ENCODE results near the gene ASCC2.

GRCh38 chr22:29744902-29745301 lies 93.2 kb downstream of the ASCC2 start:
- no peak for TF ChIP-seq EZH2 (IDR thresholded peaks at IDR 0.05; ENCODE audit: borderline replicate concordance, low read depth, low read length, severe bottlenecking)
- TF ChIP-seq MAX (IDR thresholded peaks at IDR 0.05; ENCODE audit: insufficient read depth, insufficient read length) = no peak
- TF ChIP-seq POLR2AphosphoS5 (IDR thresholded peaks at IDR 0.05; ENCODE audit: insufficient read depth, low read depth, low read length) = no peak
- no peak for TF ChIP-seq CTCF (IDR thresholded peaks at IDR 0.05; ENCODE audit: extremely low read depth in 1 of 2, insufficient read depth in 1 of 2, low read depth in 1 of 2, low read length in 2 of 2)
- no peak for TF ChIP-seq POLR2A (IDR thresholded peaks at IDR 0.05; ENCODE audit: low read depth, low read length)
- TF ChIP-seq FOS (IDR thresholded peaks at IDR 0.05; ENCODE audit: borderline replicate concordance, insufficient read depth, low read length) = no peak
- TF ChIP-seq JUN (IDR thresholded peaks at IDR 0.05; ENCODE audit: borderline replicate concordance, insufficient read depth, insufficient read length, low read depth) = no peak

All from endothelial cell of umbilical vein (primary cell).